Stimulated activated CD8-positive, alpha-beta memory T cell treated with anti-CD3 and anti-CD28 coated beads, Interleukin-15, amount 100 ng/mL, for 4 hours (primary cell): ENCODE measurements around the gene DNAJC28.
"Not testable (repeated sequence)": the region's sequence is repeated elsewhere in the genome, so short reads cannot be mapped to it uniquely, and the experiment has no call there.

Experiments
- DNase-seq, 2 donors: peaks; one replicate each; pipeline ENCODE4 v3.0.0-alpha.2; 2020; ENCODE audit warnings: low read depth in 2 of 2

DNAJC28 gene, protein sequence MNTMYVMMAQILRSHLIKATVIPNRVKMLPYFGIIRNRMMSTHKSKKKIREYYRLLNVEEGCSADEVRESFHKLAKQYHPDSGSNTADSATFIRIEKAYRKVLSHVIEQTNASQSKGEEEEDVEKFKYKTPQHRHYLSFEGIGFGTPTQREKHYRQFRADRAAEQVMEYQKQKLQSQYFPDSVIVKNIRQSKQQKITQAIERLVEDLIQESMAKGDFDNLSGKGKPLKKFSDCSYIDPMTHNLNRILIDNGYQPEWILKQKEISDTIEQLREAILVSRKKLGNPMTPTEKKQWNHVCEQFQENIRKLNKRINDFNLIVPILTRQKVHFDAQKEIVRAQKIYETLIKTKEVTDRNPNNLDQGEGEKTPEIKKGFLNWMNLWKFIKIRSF

GRCh38 chr21:33491373-33492102 is at the start of gene DNAJC28:
TSS of gene DNAJC28 (minus strand) at chr21:33491716. CDS start at chr21:33489393, 2,323 bp downstream.
- DNase-seq, result peak; percentile 91 to 92

DNA sequence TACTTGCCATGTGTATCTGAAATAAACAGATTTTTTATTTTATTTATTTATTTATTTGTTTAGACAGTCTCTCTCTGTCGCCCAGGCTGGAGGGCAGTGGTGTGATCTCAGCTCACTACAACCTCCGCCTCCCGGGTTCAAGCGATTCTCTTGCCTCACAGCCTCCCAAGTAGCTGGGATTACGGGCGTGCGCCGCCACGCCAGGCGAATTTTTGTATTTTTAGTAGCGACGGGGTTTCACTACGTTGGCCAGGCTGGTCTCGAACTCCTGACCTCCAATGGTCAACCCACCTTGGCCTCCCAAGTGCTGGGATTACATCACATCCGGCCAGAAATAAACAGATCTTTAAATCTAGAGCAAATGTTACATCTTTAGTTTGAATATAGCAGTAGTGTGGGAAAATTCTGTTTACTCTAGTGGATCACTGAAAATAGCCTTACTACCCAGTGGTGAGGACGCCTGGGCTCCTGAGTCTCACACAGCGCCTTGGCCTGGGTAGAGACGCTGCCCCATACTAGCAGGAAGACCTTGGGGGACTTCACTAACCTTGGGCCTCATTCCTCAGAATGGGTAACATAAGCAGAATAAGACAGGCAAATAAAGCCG is 49.7 kb upstream of the DNAJC28 start:
- no peak for DNase-seq

GRCh38 chr21:33540711-33541104 is 49.2 kb upstream of the DNAJC28 start:
- no peak for DNase-seq

DNA sequence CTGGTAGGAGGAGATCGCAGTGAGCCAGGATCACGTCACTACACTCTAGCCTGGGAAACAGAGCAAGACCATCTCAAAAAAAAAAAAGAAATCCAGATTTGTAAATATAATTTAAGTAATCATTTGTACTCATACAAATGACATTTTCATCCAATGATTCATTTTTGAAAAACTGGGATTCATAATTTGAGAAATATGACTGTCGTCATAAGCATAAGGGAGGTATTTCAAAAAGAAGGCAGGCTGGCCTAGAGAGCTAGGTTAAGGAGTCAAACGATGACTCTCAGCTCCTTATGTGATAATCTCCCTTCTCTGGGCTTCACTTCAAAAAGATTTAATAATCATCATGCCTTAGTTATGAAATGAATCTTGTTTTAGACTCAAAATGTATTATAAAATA is 48.1 kb upstream of the DNAJC28 start:
- no peak for DNase-seq

DNA sequence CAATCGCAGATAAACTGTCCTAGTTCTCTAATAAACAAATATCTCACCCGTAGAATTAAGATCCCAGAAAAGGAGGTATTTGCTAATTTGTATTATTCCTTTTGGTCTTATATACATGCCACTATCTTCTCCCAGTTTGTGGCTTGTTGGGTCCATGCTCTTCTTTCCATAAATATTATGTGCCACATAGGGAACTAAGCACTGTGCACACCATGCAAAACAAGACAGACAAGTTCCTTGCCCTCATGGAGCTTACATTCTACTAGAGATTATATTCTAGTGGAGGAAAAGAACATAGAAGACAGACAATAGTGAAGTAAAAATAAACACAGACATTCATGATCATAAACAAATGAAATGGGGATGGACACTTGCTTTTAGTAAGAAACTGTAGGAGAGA is 45.7 kb upstream of the DNAJC28 start:
- DNase-seq, result no peak

DNA sequence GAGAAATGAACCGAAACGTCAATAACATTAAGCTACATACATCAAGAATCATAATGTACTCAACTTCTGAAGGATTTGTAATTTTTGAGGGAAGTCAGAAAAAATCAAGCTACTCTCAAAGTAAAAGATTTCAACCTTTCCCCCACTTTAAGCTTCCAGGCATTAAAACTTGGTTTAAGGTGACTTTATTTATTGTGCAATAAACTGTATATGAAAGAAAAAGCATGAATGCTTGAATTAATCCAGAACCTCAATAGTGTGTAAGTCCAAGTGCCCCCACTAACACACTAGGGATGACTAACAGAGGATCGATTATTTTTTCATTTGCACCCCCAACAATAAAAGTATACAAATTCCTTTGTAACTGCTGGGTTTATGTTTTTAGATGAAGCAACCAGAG is 39.5 kb upstream of the DNAJC28 start:
- no peak for DNase-seq

DNA sequence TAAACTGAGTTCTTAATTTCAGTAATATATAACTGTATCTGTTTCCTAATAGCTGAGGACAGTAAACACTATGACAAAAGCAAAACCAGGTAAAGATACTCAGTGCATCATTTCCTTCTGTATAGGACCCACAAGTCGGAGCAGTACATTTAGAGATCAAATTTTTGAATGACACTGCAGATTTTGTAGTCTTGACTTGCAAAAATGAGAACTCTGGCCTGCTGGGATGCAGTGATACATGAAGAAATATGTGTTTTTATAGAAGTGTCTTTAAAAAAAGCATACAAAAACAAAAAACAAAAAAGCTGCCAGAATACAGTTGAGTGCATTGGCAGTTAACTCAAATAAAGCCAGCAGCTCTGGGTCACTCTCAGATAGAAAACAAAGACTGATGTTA is 31.4 kb upstream of the DNAJC28 start:
- no peak for DNase-seq

DNA sequence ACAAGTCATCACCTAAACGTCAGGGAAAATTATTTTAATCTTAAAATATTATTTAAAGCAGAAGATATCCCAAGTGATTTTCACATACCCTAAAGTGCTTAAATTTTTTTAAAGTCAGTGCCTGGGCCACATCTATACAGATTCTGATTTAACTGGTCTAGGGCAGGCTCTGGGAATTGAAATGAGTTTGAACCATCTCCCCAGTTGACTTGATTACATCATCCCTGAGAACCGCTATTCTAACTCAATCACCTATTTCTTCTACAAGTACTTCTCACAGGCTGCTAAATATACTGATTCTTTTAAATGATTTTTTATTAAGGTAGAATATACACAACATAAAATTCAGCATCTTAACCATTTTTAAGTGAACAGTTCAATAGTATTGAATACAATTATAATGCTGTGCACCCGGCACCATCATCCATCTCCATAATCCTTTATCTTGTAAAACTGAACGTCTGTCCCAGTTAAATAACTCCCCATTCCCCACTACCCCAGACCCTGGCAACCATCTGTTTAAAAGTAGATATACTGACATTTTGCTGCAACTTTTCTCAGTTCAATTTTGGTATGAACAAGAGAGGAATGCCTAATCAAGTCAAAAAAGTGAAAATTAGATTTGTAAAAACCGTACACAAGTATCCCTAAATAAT is 30.9 kb upstream of the DNAJC28 start:
- DNase-seq, result no peak

- no peak for DNase-seq
Measured at GRCh38 chr21:33518899-33519298, 27.4 kb upstream of the DNAJC28 start.

DNA sequence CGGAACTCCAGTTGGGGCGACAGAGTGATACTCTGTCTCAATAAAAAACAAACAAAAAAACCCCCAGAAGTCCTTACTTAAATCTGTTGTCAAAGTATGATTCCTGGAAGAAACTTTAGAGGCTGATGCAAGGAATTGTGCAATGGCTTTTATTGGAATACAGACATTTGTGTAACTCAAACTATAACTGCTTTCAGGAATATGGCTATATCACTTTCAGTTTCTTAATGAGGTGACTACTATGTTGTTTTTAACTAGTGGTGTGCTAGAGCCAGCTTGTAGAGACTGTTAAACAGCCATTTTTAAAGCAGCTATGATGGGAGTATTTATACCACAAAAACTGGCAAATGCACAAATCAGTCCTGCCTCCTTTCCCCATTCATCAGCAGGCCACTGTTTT is 22.7 kb upstream of the DNAJC28 start:
- no peak for DNase-seq

DNA sequence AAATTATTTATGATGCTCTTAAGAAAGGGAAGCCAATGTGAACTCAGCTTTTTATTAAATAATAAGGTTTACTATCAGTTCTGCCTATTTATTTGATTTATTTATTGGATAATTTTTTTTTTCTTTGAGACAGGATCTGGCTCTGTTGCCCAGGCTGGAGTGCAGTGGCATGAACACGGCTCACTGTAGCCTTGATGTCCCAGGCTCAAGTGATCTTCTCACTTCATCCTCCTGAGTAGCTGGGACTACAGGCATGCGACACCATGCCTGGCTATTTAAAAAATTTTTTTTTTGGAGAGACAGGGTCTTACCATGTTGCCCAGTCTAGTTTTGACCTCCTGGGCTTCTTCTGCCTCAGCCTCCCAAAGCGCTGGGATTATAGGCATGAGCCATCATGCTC is 21.0 kb upstream of the DNAJC28 start:
- DNase-seq, result no peak

- no peak for DNase-seq
Measured at GRCh38 chr21:33511639-33512038, 20.1 kb upstream of the DNAJC28 start.

DNA sequence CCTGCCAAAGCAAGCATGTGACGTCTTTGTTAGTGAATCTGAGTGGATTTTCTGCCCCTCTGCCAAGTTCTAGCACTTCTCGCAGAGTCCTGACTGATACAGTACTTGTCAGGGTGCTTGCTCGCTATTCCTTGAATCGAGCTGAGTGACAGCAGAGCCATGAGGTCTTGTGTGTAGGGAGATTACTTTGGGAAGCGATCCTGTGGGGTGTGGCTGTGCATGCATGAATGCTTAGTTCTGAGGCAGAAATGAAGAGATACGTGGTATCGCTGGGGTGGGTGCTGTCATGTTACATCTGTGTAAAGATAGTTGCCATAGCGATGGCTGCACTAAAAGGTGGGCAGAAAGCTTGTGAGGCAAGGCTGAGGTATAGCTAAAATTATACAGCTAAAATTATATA is 19.3 kb upstream of the DNAJC28 start:
- DNase-seq, result no peak

- DNase-seq, result not testable (repeated sequence)
Measured at GRCh38 chr21:33507003-33507402, 15.5 kb upstream of the DNAJC28 start.

- no peak for DNase-seq
Measured at GRCh38 chr21:33505833-33506232, 14.3 kb upstream of the DNAJC28 start.

GRCh38 chr21:33496345-33496744 is 4.8 kb upstream of the DNAJC28 start:
- DNase-seq, result no peak

GRCh38 chr21:33495743-33496142 is 4.2 kb upstream of the DNAJC28 start:
- DNase-seq, result no peak

GRCh38 chr21:33493756-33494155 is 2.2 kb upstream of the DNAJC28 start:
- DNase-seq, result no peak

GRCh38 chr21:33492571-33492970 is 1.1 kb upstream of the DNAJC28 start:
- no peak for DNase-seq

GRCh38 chr21:33490991-33491372 is 534 bp downstream of the DNAJC28 start:
- no peak for DNase-seq

GRCh38 chr21:33488936-33489335 is 2.6 kb downstream of the DNAJC28 start:
- no peak for DNase-seq

DNA sequence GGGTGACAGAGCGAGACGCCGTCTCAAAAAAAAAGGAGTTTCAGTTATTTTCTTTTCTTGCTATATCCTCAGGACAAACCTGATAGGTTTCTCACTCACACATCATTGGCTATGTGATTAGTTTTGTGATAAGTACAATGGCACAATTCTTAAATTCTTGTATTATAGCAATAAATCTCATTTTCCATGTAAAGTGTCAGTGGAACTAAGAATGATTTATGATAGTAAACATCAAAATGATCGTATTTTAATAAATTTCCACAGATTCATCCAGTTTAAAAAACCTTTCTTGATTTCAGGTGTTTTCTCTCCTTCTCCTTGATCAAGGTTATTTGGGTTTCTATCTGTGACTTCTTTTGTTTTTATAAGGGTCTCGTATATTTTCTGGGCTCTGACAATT is 3.5 kb downstream of the DNAJC28 start:
- DNase-seq, result no peak
